HUES6 (cell line): ENCODE measurements around the gene ANKMY2.

Experiments
- H3K27ac ChIP-seq: 2 replicates; pipeline ENCODE4 v1.7.0; 2013; ENCODE audit warnings: low read depth, mild to moderate bottlenecking, low read length, inconsistent platforms
- H3K27me3 ChIP-seq: 2 replicates; pipeline ENCODE4 v1.6.1; 2013; ENCODE audit warnings: low read length; ENCODE audit not compliant: control insufficient read depth, insufficient read depth
- H3K36me3 ChIP-seq: 2 replicates; pipeline ENCODE4 v1.6.1; 2013; ENCODE audit warnings: low read length; ENCODE audit not compliant: control insufficient read depth, insufficient read depth
- H3K4me1 ChIP-seq: 2 replicates; pipeline ENCODE4 v1.6.1; 2013; ENCODE audit warnings: low read length; ENCODE audit not compliant: control insufficient read depth, insufficient read depth
- H3K4me3 ChIP-seq: 2 replicates; pipeline ENCODE4 v1.5.1; 2013; ENCODE audit warnings: low read depth, low read length
- H3K9ac ChIP-seq: one replicate; pipeline ENCODE4 v1.6.1; 2013; ENCODE audit warnings: mild to moderate bottlenecking, low read length
- H3K9me3 ChIP-seq: 2 replicates; pipeline ENCODE4 v1.6.1; 2013; ENCODE audit warnings: low read depth, low read length; ENCODE audit not compliant: control insufficient read depth, insufficient read depth

The ANKMY2 gene

GRCh38 chr7:16644636-16645592 is 640 bp downstream of the ANKMY2 start:
- H3K27ac ChIP-seq = no peak overlapping the region
- peaks cover 8% of the 10 kb centered on the region; the same call in 1 of the 2 replicates for H3K27me3 ChIP-seq
- peak overlapping the region; percentile 97 for H3K9ac ChIP-seq
- peak overlapping the region; percentile 98 for H3K4me3 ChIP-seq
- H3K4me1 ChIP-seq = peaks cover 25% of the 10 kb centered on the region
- no peaks in the 10 kb centered on the region for H3K9me3 ChIP-seq
- H3K36me3 ChIP-seq = no peaks in the 10 kb centered on the region

- no peak overlapping the region for H3K27ac ChIP-seq
- H3K9ac ChIP-seq = peak overlapping the region; percentile 97
- peak overlapping the region; percentile 98 for H3K4me3 ChIP-seq
Observed at GRCh38 chr7:16644157-16644556, 1.4 kb downstream of the ANKMY2 start.

GRCh38 chr7:16638282-16639280 is 7.0 kb downstream of the ANKMY2 start:
- Histone ChIP-seq H3K36me3 (no peaks in the 10 kb centered on the region), H3K9me3 (no peaks in the 10 kb centered on the region), H3K4me3 (no peak overlapping the region), H3K27ac (no peak overlapping the region), H3K4me1 (peaks cover 3% of the 10 kb centered on the region; the same call in 1 of the 2 replicates), H3K27me3 (no peaks in the 10 kb centered on the region), H3K9ac (no peak overlapping the region)

More at GRCh38 chr7:16644157-16644556, 1.4 kb downstream of the ANKMY2 start:
- no peaks in the 10 kb centered on the region for H3K36me3 ChIP-seq
- peaks cover 25% of the 10 kb centered on the region for H3K4me1 ChIP-seq
- H3K9me3 ChIP-seq = no peaks in the 10 kb centered on the region
- peaks cover 8% of the 10 kb centered on the region; the same call in 1 of the 2 replicates for H3K27me3 ChIP-seq

- H3K27ac ChIP-seq = no peak overlapping the region
Observed at GRCh38 chr7:16637379-16637778, 8.2 kb downstream of the ANKMY2 start.

GRCh38 chr7:16636555-16637101 is 8.9 kb downstream of the ANKMY2 start:
- no peak overlapping the region for H3K4me3 ChIP-seq
- H3K27ac ChIP-seq = no peak overlapping the region
- no peak overlapping the region for H3K9ac ChIP-seq
- H3K36me3 ChIP-seq = no peaks in the 10 kb centered on the region
- no peaks in the 10 kb centered on the region for H3K9me3 ChIP-seq
- peaks cover 3% of the 10 kb centered on the region; the same call in 1 of the 2 replicates for H3K4me1 ChIP-seq
- no peaks in the 10 kb centered on the region for H3K27me3 ChIP-seq

More at GRCh38 chr7:16637379-16637778, 8.2 kb downstream of the ANKMY2 start:
- H3K9me3 ChIP-seq = no peaks in the 10 kb centered on the region
- peaks cover 3% of the 10 kb centered on the region; the same call in 1 of the 2 replicates for H3K4me1 ChIP-seq
- no peak overlapping the region for H3K9ac ChIP-seq
- H3K36me3 ChIP-seq = no peaks in the 10 kb centered on the region
- no peaks in the 10 kb centered on the region for H3K27me3 ChIP-seq
- H3K4me3 ChIP-seq = no peak overlapping the region

- Histone ChIP-seq H3K9ac (no peak overlapping the region), H3K36me3 (no peaks in the 10 kb centered on the region), H3K27ac (no peak overlapping the region), H3K4me1 (peaks cover 3% of the 10 kb centered on the region; the same call in 1 of the 2 replicates), H3K27me3 (no peaks in the 10 kb centered on the region), H3K9me3 (no peaks in the 10 kb centered on the region), H3K4me3 (no peak overlapping the region)
Observed at GRCh38 chr7:16634271-16634738, 11.2 kb downstream of the ANKMY2 start.

GRCh38 chr7:16630654-16631053 is 14.9 kb downstream of the ANKMY2 start:
- Histone ChIP-seq H3K4me1 (no peaks in the 10 kb centered on the region; the same call in 1 of the 2 replicates), H3K27ac (no peak overlapping the region), H3K9ac (no peak overlapping the region), H3K27me3 (no peaks in the 10 kb centered on the region), H3K9me3 (no peaks in the 10 kb centered on the region), H3K4me3 (no peak overlapping the region), H3K36me3 (no peaks in the 10 kb centered on the region)

GRCh38 chr7:16627236-16627635 is 18.3 kb downstream of the ANKMY2 start:
- H3K36me3 ChIP-seq = peaks cover 6% of the 10 kb centered on the region; the same call in 1 of the 2 replicates
- no peaks in the 10 kb centered on the region for H3K27me3 ChIP-seq
- no peaks in the 10 kb centered on the region; the same call in 1 of the 2 replicates for H3K4me1 ChIP-seq
- H3K9ac ChIP-seq = no peak overlapping the region
- no peak overlapping the region for H3K27ac ChIP-seq
- no peak overlapping the region for H3K4me3 ChIP-seq
- no peaks in the 10 kb centered on the region for H3K9me3 ChIP-seq

GRCh38 chr7:16626388-16626787 is 19.2 kb downstream of the ANKMY2 start:
- H3K36me3 ChIP-seq = peaks cover 6% of the 10 kb centered on the region; the same call in 1 of the 2 replicates
- no peaks in the 10 kb centered on the region for H3K9me3 ChIP-seq
- no peak overlapping the region for H3K4me3 ChIP-seq
- H3K4me1 ChIP-seq = no peaks in the 10 kb centered on the region; the same call in 1 of the 2 replicates
- H3K27me3 ChIP-seq = no peaks in the 10 kb centered on the region
- H3K27ac ChIP-seq = no peak overlapping the region
- H3K9ac ChIP-seq = no peak overlapping the region

- H3K9ac ChIP-seq = no peak overlapping the region
- no peaks in the 10 kb centered on the region for H3K27me3 ChIP-seq
- peaks cover 11% of the 10 kb centered on the region for H3K36me3 ChIP-seq
- peaks cover 11% of the 10 kb centered on the region for H3K4me1 ChIP-seq
- no peaks in the 10 kb centered on the region for H3K9me3 ChIP-seq
- H3K4me3 ChIP-seq = no peak overlapping the region
- no peak overlapping the region for H3K27ac ChIP-seq
Observed at GRCh38 chr7:16619979-16620408, 25.6 kb downstream of the ANKMY2 start.
